Peyer's patch (tissue), 4 donors: Measurements from ENCODE around the gene KHK.

Source experiments
- POLR2A ChIP-seq, 2 donors: fragments of 450-650 bp; IDR thresholded peaks; one replicate each; pipeline ENCODE4 v1.5.1; 2017; ENCODE audit warnings: antibody characterized with exemption in 2 of 2, mild to moderate bottlenecking in 2 of 2, moderate library complexity in 2 of 2
- TF ChIP-seq, protein P1 (sequence below), 6 experiments: fragments of 450-650 bp in 4 of 6; fragments of 200-600 bp in 2 of 6; sonication (generic) in 1 of 6; IDR thresholded peaks; one replicate each; pipeline ENCODE4 v1.5.1; 2017 to 2019; ENCODE audit warnings: antibody characterized with exemption in 6 of 6, mild to moderate bottlenecking in 3 of 6, moderate library complexity in 1 of 6

DNA sequence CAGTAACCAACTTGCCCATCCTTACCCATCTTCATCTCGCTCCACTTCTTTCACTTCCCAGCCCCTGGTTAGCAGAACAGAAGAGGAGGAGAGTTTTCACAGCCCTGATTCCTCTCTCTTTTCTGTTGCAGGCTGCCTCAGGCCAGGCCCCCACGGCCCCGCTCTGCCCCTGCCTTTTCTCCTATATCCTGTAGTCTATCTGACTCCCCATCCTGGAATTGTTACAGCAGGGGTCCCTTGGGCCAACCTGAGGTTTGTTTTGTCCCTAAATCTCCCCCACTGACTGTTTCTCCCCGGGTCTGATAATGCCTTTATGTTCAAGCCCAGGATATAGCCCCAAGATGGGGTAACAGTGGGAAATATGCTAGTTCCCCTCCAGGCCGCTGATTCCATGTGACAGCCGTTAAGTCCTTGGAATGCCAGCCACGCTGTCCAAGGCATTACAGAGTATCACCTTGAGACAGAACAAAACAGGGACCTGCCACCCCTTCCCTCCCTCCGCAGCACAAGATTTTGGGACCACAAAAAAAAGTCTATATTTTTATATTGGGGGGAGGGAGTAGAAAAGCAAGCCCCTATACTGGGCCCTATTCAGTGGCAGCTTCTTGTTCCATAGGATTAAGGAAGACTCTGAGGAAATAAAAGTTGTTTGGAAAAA lies 16.5 kb upstream of the KHK start:
- TF ChIP-seq, protein P1, sequence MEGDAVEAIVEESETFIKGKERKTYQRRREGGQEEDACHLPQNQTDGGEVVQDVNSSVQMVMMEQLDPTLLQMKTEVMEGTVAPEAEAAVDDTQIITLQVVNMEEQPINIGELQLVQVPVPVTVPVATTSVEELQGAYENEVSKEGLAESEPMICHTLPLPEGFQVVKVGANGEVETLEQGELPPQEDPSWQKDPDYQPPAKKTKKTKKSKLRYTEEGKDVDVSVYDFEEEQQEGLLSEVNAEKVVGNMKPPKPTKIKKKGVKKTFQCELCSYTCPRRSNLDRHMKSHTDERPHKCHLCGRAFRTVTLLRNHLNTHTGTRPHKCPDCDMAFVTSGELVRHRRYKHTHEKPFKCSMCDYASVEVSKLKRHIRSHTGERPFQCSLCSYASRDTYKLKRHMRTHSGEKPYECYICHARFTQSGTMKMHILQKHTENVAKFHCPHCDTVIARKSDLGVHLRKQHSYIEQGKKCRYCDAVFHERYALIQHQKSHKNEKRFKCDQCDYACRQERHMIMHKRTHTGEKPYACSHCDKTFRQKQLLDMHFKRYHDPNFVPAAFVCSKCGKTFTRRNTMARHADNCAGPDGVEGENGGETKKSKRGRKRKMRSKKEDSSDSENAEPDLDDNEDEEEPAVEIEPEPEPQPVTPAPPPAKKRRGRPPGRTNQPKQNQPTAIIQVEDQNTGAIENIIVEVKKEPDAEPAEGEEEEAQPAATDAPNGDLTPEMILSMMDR (IDR thresholded peaks at IDR 0.05): no peak
- no peak for TF ChIP-seq POLR2A (IDR thresholded peaks at IDR 0.05)
